IPS DF 4.7 (cell line): ENCODE results near the gene B3GNT7.

Experiments
- DNase-seq: peaks from one replicate; pipeline ENCODE4 v3.0.0-alpha.2; 2013; ENCODE audit warnings: low spot score; ENCODE audit errors: extremely low read depth

B3GNT7 gene

DNA sequence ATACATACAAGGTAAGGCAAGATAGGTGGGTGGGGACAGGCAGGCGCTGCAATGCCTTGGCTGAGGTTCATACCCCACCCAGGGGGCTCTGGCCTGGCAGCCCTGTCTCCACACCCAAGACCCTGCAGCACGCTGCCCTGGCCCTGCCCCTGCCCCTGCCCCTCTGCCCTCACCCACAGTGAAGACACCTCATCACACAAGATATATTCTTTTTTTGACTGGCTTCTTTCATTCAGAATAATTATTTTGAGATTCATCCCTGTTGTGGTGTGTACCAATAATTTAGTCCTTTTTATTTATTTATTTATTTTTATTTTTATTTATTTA, 11.4 kb upstream of the B3GNT7 start:
- no peak for DNase-seq

- DNase-seq: no peak
These were observed 10.5 kb upstream of the B3GNT7 start for GRCh38 chr2:231384970-231385369.

DNA sequence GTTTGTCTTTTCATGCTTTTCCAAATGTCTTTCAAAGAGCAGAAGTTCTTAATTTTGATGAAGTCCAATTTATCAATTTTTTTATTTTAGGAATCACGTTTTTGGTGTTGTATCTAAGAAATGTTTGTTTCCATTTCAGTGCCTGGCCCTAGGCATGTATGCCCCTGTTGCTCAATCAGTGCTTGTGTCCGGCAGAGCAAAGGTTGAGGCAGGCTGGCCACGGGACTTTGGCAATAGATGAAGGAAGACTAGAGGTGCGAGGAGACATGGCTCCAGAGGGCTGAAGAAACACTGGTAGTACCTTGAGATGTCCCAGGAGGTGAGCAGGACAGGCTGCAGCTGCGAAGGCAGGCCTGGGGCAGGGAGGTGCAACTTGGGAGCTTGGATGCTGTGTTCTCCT, 10.1 kb upstream of the B3GNT7 start:
- no peak for DNase-seq

- DNase-seq: no peak
These were observed 9.1 kb upstream of the B3GNT7 start for GRCh38 chr2:231386446-231386845.

GRCh38 chr2:231387904-231388724, 7.4 kb upstream of the B3GNT7 start:
- no peak for DNase-seq

- no peak for DNase-seq
These were observed 6.7 kb upstream of the B3GNT7 start for GRCh38 chr2:231388725-231389346.

- DNase-seq: no peak
These were observed 4.8 kb upstream of the B3GNT7 start for GRCh38 chr2:231390667-231391066.

DNA sequence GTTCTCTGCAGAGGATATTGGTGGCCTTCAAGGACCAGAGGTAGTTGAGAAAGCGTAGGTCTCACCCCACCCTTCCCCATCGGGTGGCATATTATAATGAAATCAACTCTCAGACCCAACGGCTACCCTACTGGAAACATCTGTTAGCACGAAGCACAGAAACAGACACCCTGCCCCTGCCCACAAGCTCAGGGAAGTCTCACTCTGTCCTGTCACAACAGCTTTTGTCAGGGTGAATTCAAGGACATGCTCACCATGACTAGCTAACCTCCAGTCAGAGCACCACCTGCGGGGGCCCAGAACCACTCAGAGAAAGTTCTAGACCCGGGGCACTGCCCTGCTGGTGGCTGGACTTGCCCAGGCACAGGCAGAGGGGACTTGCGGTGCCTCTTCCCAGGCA, 3.5 kb upstream of the B3GNT7 start:
- DNase-seq: no peak

- DNase-seq: no peak
These were observed 2.9 kb upstream of the B3GNT7 start for GRCh38 chr2:231392431-231393148.

DNA sequence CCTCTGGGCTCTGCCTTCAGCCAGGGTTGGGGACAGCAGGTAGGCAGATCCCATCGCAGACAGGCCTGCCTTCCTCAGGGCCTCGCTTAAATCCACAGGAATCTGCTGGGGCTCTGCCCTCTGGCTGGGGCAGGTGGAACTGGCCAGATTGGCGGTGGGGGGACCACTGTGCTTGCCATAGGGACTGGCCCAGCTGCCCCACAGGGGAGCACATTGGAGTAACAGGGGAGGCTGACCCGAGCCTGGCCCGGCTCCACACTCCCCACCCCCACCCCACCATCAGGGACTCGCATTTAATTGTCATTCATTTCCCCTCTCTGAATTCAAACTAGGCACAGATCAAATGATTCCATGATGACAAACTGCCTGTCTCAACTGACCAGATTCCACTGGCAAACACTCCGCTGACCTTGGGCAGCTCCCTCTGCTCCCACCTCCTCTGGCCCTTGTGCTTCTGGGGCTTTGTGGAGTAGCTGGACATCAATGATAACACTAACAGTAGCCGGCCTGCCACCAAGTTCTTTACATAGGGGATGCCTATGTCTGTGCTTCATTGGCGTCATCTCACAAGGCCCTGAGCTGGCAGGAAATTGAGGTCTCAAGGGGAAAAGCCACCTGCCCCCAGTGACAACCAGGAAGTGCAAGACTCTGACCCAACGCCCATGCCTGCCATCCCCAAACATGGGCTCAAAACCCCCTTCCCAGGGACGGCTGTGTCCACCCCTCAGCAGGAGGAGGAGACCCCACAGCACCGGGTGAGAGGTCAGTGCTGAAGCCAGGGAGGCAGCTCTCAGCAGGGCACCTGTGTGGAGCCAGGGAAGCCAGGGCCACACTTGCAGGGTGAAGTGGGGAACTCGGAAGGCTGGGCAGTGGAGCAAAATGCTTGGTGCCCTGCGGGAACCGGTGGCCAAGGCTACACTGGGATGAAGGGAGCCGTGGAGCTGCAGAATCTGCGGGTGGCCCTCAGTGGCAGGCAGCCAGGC, 2.1 kb upstream of the B3GNT7 start:
- DNase-seq: no peak

DNA sequence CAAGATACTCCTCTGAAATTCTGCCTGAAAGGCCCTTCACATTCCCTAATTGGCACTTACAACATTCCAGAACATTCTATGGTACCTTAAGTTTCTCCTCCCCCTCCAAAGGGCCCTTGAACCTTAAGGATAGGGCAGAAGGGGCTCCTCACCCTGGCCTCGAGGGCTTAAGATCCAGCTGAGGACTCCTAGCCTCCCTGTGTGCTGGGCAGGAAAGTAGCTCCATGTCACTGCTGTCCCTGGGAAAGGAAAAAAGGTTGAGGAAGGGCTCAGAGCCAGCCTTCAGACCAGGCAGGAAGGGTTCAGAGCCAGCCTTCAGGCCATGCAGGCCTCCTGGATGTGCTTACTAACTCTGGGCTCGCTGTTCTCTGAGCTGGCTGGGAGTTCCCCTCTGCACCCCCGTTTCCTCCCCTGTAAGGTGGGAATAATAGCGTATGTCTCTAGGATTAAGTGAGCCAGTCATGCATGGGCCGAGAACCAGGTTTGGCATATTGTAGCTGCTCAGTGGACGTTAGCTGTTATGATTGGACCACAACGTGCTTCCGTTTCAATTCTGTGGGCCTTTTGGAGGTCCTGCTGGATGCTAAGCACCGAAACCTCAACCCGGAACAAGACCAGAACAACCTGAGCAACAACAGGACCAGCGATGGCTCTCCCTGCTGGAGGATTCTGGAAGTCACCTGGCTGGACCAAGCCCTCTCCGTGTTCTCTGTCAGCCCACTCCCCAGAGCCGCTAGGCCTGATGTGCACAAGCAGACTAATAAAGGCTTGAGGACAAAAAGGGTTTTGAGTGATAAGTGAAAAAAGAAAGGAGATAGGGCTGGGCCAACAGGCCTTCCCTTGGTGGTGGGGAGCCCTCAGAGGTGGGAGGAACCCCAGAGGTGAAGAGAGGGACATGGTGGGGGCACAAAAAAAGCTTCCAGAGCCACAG, 1.0 kb upstream of the B3GNT7 start:
- DNase-seq: no peak

GRCh38 chr2:231396058-231396821, 730 bp downstream of the B3GNT7 start:
- no peak for DNase-seq

GRCh38 chr2:231397011-231397927, 1.8 kb downstream of the B3GNT7 start:
- DNase-seq: no peak

GRCh38 chr2:231397928-231398294, 2.4 kb downstream of the B3GNT7 start:
- no peak for DNase-seq

DNA sequence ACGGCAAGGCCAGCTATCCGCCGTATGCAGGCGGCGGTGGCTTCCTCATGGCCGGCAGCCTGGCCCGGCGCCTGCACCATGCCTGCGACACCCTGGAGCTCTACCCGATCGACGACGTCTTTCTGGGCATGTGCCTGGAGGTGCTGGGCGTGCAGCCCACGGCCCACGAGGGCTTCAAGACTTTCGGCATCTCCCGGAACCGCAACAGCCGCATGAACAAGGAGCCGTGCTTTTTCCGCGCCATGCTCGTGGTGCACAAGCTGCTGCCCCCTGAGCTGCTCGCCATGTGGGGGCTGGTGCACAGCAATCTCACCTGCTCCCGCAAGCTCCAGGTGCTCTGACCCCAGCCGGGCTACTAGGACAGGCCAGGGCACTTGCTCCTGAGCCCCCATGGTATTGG, 3.1 kb downstream of the B3GNT7 start:
- no peak for DNase-seq

DNA sequence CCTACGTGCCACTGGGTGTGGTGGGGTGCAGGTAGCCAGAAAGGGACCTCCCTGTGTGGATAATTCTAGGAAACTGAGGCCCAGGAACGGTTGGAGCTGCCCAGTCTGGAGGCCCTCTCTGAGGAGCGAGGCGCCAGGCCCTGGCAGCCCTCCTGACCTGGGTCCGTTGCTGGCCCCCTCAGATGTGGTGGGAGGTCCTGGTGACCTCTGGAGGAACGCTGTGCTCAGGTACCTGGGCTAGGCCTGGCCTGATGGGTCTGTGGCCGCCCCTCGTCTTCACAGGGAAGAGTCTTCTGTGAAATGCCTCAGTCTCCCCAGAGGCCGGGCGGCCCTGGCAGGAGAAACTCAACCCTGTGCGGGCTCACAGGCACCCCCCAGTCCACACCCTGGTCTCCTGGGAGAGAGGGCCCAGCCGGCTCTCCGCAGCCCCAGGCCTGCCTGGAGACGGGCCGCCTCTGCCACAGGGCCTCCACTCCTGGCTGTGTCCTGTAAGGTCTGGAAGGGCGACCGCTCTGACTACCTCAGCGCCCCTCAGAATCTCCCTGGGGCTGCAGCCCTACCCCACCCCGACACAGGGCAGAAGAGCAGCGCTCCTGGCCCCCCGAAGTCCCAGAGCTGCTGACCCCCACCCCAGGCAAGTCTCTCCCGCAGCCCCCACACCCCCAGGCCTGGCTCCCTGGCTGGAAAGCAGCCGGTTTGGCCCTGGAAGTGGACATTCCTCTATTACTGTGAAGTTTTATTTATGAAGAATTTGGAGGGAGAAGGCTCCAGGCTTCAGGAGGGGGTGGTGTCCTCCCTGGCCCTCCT, 3.7 kb downstream of the B3GNT7 start:
- no peak for DNase-seq

DNA sequence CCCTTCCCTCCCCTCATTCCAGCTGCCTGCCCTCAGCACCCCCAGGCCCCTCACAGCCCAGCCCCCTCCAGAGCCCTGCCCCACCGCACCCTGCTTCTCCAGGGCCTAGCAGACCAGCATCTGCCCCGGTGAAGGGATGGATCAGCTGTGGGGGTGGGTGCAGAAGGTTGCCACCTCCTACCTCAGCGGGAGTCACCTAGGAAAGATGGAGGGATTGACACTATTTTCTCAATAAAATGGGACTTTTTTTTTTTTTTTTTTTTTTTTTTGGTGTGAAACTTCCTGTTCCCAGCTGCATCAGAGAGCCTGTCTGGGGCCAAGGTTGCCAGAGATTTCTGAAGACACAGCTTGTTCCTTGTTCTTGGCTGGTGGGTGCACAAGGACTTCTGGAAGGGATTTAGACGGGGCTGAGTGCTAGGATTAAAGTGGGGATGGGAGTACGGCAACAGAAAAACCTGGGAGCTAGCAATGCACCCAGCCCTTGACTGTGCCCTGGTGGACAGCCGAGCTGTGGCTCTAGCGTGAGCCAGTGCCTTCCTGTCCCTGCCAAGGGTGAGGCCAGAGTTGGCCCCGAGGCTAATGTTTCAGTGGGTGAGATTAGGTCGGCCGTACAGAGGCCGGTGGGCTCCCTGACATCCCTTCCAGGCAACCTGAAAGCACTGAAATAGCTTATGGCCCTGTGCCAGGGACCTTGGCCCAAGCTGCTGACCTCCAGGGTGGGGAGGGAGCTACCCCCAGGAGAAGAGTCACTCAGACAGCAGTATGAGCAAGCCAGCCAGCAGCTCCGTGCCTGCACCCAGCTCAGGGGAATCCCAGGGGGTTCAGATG, 4.6 kb downstream of the B3GNT7 start:
- no peak for DNase-seq
